HG02798 (cell line): ENCODE results near the gene PLEKHM3.

ENCODE experiments used
- ATAC-seq: cut with Tn5 transposase; IDR thresholded peaks from one replicate; pipeline ENCODE4 v1.9.1; 2021; ENCODE audit warnings: mild to moderate bottlenecking; ENCODE audit not compliant: unreplicated experiment, poor library complexity

PLEKHM3 gene

GRCh38 chr2:207772844-207773205, 252.5 kb downstream of the PLEKHM3 start:
- no peak for ATAC-seq

DNA sequence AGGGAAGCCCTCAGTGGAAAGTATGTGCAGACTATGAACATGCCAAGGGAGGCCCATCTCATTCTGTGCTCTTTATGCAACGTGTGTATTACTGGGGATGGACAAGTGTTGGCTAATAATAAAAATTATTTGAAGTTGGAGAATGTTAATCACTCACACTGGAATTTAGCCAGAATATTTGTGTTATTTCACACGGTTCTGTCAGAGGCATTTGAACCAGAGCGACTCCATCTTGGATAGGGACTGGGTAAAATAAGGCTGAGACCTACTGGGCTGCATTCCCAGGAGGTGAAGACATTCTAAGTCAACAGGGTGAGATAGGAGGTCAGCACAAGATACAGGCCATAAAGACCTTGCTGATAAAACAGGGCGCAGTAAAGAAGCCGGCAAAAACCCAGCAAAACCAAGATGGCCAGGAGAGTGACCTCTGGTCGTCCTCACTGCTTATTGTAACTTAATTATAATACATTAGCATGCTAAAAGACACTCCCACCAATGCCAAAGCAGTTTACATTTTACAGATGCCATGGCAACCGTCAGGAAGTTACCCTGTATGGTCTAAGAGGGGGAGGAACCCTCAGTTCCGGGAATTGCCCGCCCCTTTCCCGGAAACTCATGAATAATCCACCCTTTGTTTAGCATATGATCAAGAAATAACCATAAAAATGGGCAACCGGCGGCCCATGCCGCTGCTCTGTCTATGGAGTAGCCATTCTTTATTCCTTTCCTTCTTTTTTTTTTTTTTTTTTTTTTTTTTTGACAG, 253.1 kb downstream of the PLEKHM3 start:
- no peak for ATAC-seq

- no peak for ATAC-seq
Measured at GRCh38 chr2:207771421-207771820, 253.9 kb downstream of the PLEKHM3 start.
